Measurements from ENCODE around the gene ANKH.

GRCh38 chr5:14816374-14816998, 55.1 kb downstream of the ANKH start:
- TF ChIP-seq POLR2AphosphoS5 (IDR thresholded peaks at IDR 0.05; ENCODE audit: insufficient read depth in 1 of 2, low read depth in 1 of 2): no peak
- no peak for TF ChIP-seq CTCF (IDR thresholded peaks at IDR 0.05)
